Prostate gland (tissue), 2 donors: Measurements from ENCODE around the gene SUFU.

Source experiments
- CTCF ChIP-seq, 4 experiments: fragments of 200-600 bp in 2 of 4; fragments of 450-650 bp in 2 of 4; sonication (generic) in 2 of 4; IDR thresholded peaks; 1 replicate in 3 of 4; 2 replicates in 1 of 4; pipeline ENCODE4 v1.5.1; 2016 to 2019; ENCODE audit warnings: antibody characterized with exemption in 4 of 4, mild to moderate bottlenecking in 2 of 4, moderate library complexity in 2 of 4
- POLR2A ChIP-seq: fragments of 450-650 bp; IDR thresholded peaks from one replicate; pipeline ENCODE4 v1.6.1; 2016; ENCODE audit warnings: antibody characterized with exemption, mild to moderate bottlenecking
- POLR2AphosphoS5 ChIP-seq: sonication (generic); formaldehyde crosslinking; IDR thresholded peaks from one replicate; pipeline ENCODE4 v1.6.1; 2017; ENCODE audit warnings: antibody characterized with exemption

GRCh38 chr10:102460836-102461186 is 43.0 kb upstream of the SUFU start:
- TF ChIP-seq CTCF (IDR thresholded peaks at IDR 0.05) (no peak), POLR2A (no peak), POLR2AphosphoS5 (no peak)
